HFFc6 (cell line): ENCODE results near the gene BPI. TPM values are rescaled to one million over a fixed set of nuclear protein-coding genes. Genes with fewer than 3 reads are reported as not detected.

Source experiments
- DNase-seq: peaks from one replicate; pipeline ENCODE4 v3.0.0-alpha.2; 2018
- H3K27ac Mint-ChIP-seq: 2 replicates; pipeline ENCODE4 v1.8.0; 2020; ENCODE audit warnings: mild to moderate bottlenecking, mixed read lengths
- H3K27me3 Mint-ChIP-seq: 2 replicates; pipeline ENCODE4 v1.8.0; 2021; ENCODE audit warnings: mild to moderate bottlenecking, moderate library complexity, mixed read lengths; ENCODE audit not compliant: insufficient read depth
- H3K36me3 Mint-ChIP-seq: 2 replicates; pipeline ENCODE4 v1.8.0; 2021; ENCODE audit warnings: low read depth, mixed read lengths
- H3K4me1 Mint-ChIP-seq: 2 replicates; pipeline ENCODE4 v1.8.0; 2020; ENCODE audit warnings: low read depth, mixed read lengths
- H3K4me3 Mint-ChIP-seq: 2 replicates; pipeline ENCODE4 v1.8.0; 2020; ENCODE audit warnings: mild to moderate bottlenecking, moderate library complexity, mixed read lengths
- H3K9me3 Mint-ChIP-seq: 2 replicates; pipeline ENCODE4 v1.8.0; 2020; ENCODE audit warnings: mild to moderate bottlenecking, mixed read lengths
- CTCF ChIP-seq: fragments of 200-600 bp; sonication (generic); IDR thresholded peaks from 2 replicates; pipeline ENCODE4 v1.5.0; 2021; ENCODE audit warnings: antibody characterized with exemption, mild to moderate bottlenecking
- total RNA-seq, 6 experiments: library from RNA; stranded (reverse); fragmentation: NEBNext Ultra II Directional; extraction: Animal tissue kit (Norgen Biotek cat#: 25700); gene quantifications; 2 replicates in 1 of 6; 3 replicates in 5 of 6; pipeline ENCODE4 v1.2.3, GENCODE V29; 2021

Gene BPI
- total RNA-seq, 6 experiments from 2014 or later: not detected

GRCh38 chr20:38293491-38294065 lies 10.4 kb upstream of the BPI start:
- Mint-ChIP-seq H3K9me3 (no peaks in the 10 kb centered on the region), H3K4me3 (no peak overlapping the region), H3K27me3 (peaks cover 2% of the 10 kb centered on the region), H3K27ac (no peak overlapping the region), H3K36me3 (no peaks in the 10 kb centered on the region), H3K4me1 (no peaks in the 10 kb centered on the region)
- no peak for TF ChIP-seq CTCF
- no peak for DNase-seq

GRCh38 chr20:38294076-38294591 lies 9.8 kb upstream of the BPI start:
- TF ChIP-seq CTCF: no peak
- Mint-ChIP-seq H3K9me3 (no peaks in the 10 kb centered on the region), H3K4me1 (no peaks in the 10 kb centered on the region), H3K27me3 (peaks cover 2% of the 10 kb centered on the region), H3K27ac (no peak overlapping the region), H3K4me3 (no peak overlapping the region), H3K36me3 (no peaks in the 10 kb centered on the region)
- DNase-seq: no peak

GRCh38 chr20:38295811-38296210 lies 8.1 kb upstream of the BPI start:
- H3K9me3 Mint-ChIP-seq: no peaks in the 10 kb centered on the region
- H3K27me3 Mint-ChIP-seq: peaks cover 2% of the 10 kb centered on the region
- no peak for DNase-seq
- H3K27ac Mint-ChIP-seq: no peak overlapping the region
- H3K36me3 Mint-ChIP-seq: no peaks in the 10 kb centered on the region
- TF ChIP-seq CTCF: no peak
- H3K4me3 Mint-ChIP-seq: no peak overlapping the region
- no peaks in the 10 kb centered on the region for H3K4me1 Mint-ChIP-seq

GRCh38 chr20:38296433-38296832 lies 7.5 kb upstream of the BPI start:
- DNase-seq: no peak
- H3K27ac Mint-ChIP-seq: no peak overlapping the region
- no peaks in the 10 kb centered on the region for H3K36me3 Mint-ChIP-seq
- H3K4me3 Mint-ChIP-seq: no peak overlapping the region
- TF ChIP-seq CTCF: no peak
- H3K27me3 Mint-ChIP-seq: peaks cover 5% of the 10 kb centered on the region
- no peaks in the 10 kb centered on the region for H3K9me3 Mint-ChIP-seq
- no peaks in the 10 kb centered on the region for H3K4me1 Mint-ChIP-seq

GRCh38 chr20:38297916-38298674 lies 5.9 kb upstream of the BPI start:
- Mint-ChIP-seq H3K4me3 (no peak overlapping the region), H3K27me3 (peaks cover 9% of the 10 kb centered on the region), H3K27ac (no peak overlapping the region), H3K36me3 (no peaks in the 10 kb centered on the region), H3K9me3 (no peaks in the 10 kb centered on the region), H3K4me1 (no peaks in the 10 kb centered on the region)
- DNase-seq: no peak
- TF ChIP-seq CTCF: no peak
